ENCODE data around the gene TAF6.

The TAF6 gene

GRCh38 chr7:100091411-100092181 lies 27.6 kb downstream of the TAF6 start:
- DNase-seq: no peak

GRCh38 chr7:100090527-100091410 lies 28.4 kb downstream of the TAF6 start:
- DNase-seq: no peak

GRCh38 chr7:100089458-100090196 lies 29.5 kb downstream of the TAF6 start:
- no peak for DNase-seq

GRCh38 chr7:100088621-100089457 lies 30.3 kb downstream of the TAF6 start, which contains the start of gene COPS6:
Gene COPS6, plus strand, starts transcription at chr7:100088969. Its CDS starts 22 bp downstream, at chr7:100088991.
- peak; percentile 88 for DNase-seq

- DNase-seq: no peak
These were observed 31.0 kb downstream of the TAF6 start for GRCh38 chr7:100088095-100088620.

GRCh38 chr7:100087055-100087750 lies 32.0 kb downstream of the TAF6 start:
- DNase-seq: no peak

GRCh38 chr7:100085515-100085914 lies 33.6 kb downstream of the TAF6 start:
- DNase-seq: no peak

GRCh38 chr7:100082978-100083377 lies 36.2 kb downstream of the TAF6 start:
- DNase-seq: no peak

- peak; percentile 99 for DNase-seq
These were observed 37.5 kb downstream of the TAF6 start, which contains the start of gene ZNF3 for GRCh38 chr7:100081535-100082102. Gene ZNF3, minus strand, starts transcription at chr7:100081723. Its CDS starts 4,366 bp downstream, at chr7:100077357.

GRCh38 chr7:100080907-100081534 lies 38.1 kb downstream of the TAF6 start:
- no peak for DNase-seq

- no peak for DNase-seq
These were observed 40.1 kb downstream of the TAF6 start for GRCh38 chr7:100079024-100079560.

GRCh38 chr7:100077205-100077604 lies 42.0 kb downstream of the TAF6 start:
- no peak for DNase-seq

GRCh38 chr7:100075418-100075817 lies 43.7 kb downstream of the TAF6 start:
- no peak for DNase-seq

GRCh38 chr7:100074841-100075240 lies 44.3 kb downstream of the TAF6 start:
- DNase-seq: no peak

GRCh38 chr7:100072462-100072861 lies 46.7 kb downstream of the TAF6 start:
- DNase-seq: no peak

- DNase-seq: no peak
These were observed 48.0 kb downstream of the TAF6 start for GRCh38 chr7:100071018-100071723.

GRCh38 chr7:100069991-100070390 lies 49.2 kb downstream of the TAF6 start:
- no peak for DNase-seq

GRCh38 chr7:100066953-100067352 lies 52.2 kb downstream of the TAF6 start:
- no peak for DNase-seq

GRCh38 chr7:100065452-100066186 lies 53.5 kb downstream of the TAF6 start:
- no peak for DNase-seq

Data from activated CD4-positive, alpha-beta T cell treated with anti-CD3 and anti-CD28 coated beads, Interleukin-10, Interleukin-2, amounts not matched to agents 100 ng/mL and 50 ng/mL, durations not matched to agents 16 hours and 8 hours (primary cell).